ENCODE measurements around the gene ZNF396.
A peak's percentile ranks its signal among the peaks of the same experiment; 100 is the strongest.

The ZNF396 gene

DNA sequence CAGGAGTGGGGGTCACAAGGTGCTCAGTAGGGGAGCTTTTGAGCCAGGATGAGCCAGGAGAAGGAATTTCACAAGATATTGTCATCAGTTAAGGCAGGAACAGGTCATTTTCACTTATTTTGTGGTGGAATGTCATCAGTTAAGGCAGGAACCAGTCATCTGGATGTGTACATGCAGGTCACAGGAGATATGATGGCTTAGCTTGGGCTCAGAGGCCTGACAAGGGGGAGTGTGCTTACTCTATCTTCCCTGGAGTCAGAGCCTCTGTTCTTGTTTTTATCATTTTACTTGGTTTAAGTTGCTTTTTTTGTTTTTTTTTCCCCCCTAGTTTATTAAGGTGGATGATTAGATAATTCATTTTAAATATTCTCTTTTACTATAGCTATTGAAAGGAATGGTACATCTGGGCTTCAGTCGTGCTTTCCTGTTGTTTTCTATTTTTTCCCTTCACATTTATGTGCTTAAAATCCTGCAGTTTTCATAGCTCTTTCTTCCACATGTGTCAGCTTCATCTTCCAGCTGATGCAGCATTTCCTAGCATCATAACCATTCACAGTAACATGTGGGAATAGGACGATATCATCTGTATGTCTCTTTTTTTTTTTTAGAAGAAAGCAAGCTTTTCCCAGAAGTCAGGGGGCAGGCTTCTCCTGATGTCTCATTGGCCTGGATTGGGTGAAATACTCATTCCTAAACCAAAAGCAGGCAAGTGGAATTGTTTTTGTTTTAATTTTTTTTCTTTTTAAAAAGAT lies 15.4 kb downstream of the ZNF396 start:
- DNase-seq (ENCODE audit: low read depth), result no peak
- TF ChIP-seq, protein P1, sequence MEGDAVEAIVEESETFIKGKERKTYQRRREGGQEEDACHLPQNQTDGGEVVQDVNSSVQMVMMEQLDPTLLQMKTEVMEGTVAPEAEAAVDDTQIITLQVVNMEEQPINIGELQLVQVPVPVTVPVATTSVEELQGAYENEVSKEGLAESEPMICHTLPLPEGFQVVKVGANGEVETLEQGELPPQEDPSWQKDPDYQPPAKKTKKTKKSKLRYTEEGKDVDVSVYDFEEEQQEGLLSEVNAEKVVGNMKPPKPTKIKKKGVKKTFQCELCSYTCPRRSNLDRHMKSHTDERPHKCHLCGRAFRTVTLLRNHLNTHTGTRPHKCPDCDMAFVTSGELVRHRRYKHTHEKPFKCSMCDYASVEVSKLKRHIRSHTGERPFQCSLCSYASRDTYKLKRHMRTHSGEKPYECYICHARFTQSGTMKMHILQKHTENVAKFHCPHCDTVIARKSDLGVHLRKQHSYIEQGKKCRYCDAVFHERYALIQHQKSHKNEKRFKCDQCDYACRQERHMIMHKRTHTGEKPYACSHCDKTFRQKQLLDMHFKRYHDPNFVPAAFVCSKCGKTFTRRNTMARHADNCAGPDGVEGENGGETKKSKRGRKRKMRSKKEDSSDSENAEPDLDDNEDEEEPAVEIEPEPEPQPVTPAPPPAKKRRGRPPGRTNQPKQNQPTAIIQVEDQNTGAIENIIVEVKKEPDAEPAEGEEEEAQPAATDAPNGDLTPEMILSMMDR (IDR thresholded peaks at IDR 0.05; ENCODE audit: low read depth, low read length), result no peak
- TF ChIP-seq MYC (IDR thresholded peaks at IDR 0.05; ENCODE audit: low read depth, low read length) (no peak), MAX (IDR thresholded peaks at IDR 0.05; ENCODE audit: low read depth, low read length) (no peak), POLR2A (IDR thresholded peaks at IDR 0.05; ENCODE audit: extremely low read depth, insufficient read length) (no peak)
- H3K4me3 ChIP-seq (ENCODE audit: low read depth, low read length), result no peak overlapping the region

GRCh38 chr18:35355140-35355618 lies 22.0 kb downstream of the ZNF396 start:
- TF ChIP-seq POLR2A (IDR thresholded peaks at IDR 0.05; ENCODE audit: extremely low read depth, insufficient read length) (no peak), MYC (IDR thresholded peaks at IDR 0.05; ENCODE audit: low read depth, low read length) (no peak)
- TF ChIP-seq, protein P1 (IDR thresholded peaks at IDR 0.05; ENCODE audit: low read depth, low read length), result peak; percentile 67
- peak; percentile 82 for DNase-seq (ENCODE audit: low read depth)
- H3K4me3 ChIP-seq (ENCODE audit: low read depth, low read length), result no peak overlapping the region

DNA sequence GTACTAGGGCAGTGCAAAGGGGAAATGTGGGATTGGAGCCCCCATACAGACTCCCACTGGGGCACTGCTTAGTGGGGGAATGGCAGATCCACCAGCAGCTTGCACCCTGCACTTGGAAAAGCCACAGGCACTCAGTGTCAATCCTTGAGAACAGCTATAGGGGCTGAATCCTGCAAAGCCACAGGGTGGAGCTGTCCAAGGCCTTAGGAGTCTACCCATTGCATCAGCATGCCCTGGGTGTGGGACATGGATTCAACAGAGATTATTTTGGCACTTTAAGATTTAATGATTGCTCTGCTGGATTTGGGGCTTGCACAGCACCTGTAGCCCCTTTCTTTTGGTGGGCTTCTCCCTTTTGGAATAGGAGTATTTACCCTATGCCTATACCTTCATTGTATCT lies 24.4 kb downstream of the ZNF396 start:
- TF ChIP-seq MAX (IDR thresholded peaks at IDR 0.05; ENCODE audit: low read depth, low read length) (no peak), MYC (IDR thresholded peaks at IDR 0.05; ENCODE audit: low read depth, low read length) (no peak)
- DNase-seq (ENCODE audit: low read depth), result no peak
- no peak overlapping the region for H3K4me3 ChIP-seq (ENCODE audit: low read depth, low read length)

- H3K4me3 ChIP-seq (ENCODE audit: low read depth, low read length), result no peak overlapping the region
- no peak for DNase-seq (ENCODE audit: low read depth)
- TF ChIP-seq POLR2A (IDR thresholded peaks at IDR 0.05; ENCODE audit: extremely low read depth, insufficient read length) (no peak), MAX (IDR thresholded peaks at IDR 0.05; ENCODE audit: low read depth, low read length) (no peak)
- TF ChIP-seq, protein P1 (IDR thresholded peaks at IDR 0.05; ENCODE audit: low read depth, low read length), result no peak
Measured at GRCh38 chr18:35352283-35352682, 24.9 kb downstream of the ZNF396 start.

DNA sequence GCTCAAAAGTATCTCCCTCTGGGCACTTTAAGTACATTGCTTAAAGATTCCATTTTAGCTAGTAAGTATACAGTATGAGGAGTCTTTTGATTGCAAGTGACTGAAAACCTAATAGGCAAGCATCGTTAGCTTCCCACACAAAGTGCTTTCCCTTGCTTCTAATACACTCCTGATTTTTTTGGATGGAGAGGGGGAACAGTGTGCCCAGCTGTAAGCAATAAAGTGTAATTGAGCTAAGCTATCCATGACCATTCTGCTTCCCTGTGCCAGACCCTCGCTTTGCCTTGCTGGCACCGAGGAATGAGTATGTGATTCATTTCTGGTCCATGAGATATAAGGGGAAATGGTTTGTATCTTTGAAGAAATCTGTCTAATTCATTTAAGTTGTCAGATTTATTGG lies 29.1 kb downstream of the ZNF396 start:
- DNase-seq (ENCODE audit: low read depth), result no peak
- TF ChIP-seq POLR2A (IDR thresholded peaks at IDR 0.05; ENCODE audit: extremely low read depth, insufficient read length) (no peak), MAX (IDR thresholded peaks at IDR 0.05; ENCODE audit: low read depth, low read length) (no peak), MYC (IDR thresholded peaks at IDR 0.05; ENCODE audit: low read depth, low read length) (no peak)
- TF ChIP-seq, protein P1 (IDR thresholded peaks at IDR 0.05; ENCODE audit: low read depth, low read length), result no peak
- H3K4me3 ChIP-seq (ENCODE audit: low read depth, low read length), result no peak overlapping the region

DNA sequence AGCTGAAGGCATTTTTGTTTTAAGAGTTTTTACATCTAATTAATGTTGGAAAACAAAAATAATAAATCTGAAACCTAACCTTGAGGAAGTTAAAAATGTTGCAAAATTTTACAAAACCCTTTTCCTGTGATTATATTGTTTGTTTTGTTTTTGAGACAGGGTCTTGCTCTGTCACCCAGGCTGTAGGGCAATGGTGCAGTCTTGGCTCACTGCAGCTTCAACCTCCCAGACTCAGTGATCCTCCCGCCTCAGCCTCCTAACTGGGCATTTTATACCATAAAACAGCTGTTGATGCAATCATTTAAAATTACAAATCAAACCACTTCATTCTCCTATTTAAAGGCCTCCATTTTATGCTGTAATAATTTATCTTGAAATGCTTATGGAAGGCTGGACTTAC lies 31.2 kb downstream of the ZNF396 start:
- TF ChIP-seq POLR2A (IDR thresholded peaks at IDR 0.05; ENCODE audit: extremely low read depth, insufficient read length), result no peak
- no peak for TF ChIP-seq MYC (IDR thresholded peaks at IDR 0.05; ENCODE audit: low read depth, low read length)
- TF ChIP-seq MAX (IDR thresholded peaks at IDR 0.05; ENCODE audit: low read depth, low read length), result no peak
- TF ChIP-seq, protein P1 (IDR thresholded peaks at IDR 0.05; ENCODE audit: low read depth, low read length), result no peak
- H3K4me3 ChIP-seq (ENCODE audit: low read depth, low read length), result no peak overlapping the region
- no peak for DNase-seq (ENCODE audit: low read depth)

Measured in NB4 (cell line).